Stimulated activated CD8-positive, alpha-beta memory T cell treated with anti-CD3 and anti-CD28 coated beads, Interleukin-15, amount 100 ng/mL, for 4 hours (primary cell): ENCODE data around the gene CTNNBIP1.

Source experiments
- DNase-seq, 2 donors: peaks; one replicate each; pipeline ENCODE4 v3.0.0-alpha.2; 2020; ENCODE audit warnings: low read depth in 2 of 2

Gene CTNNBIP1

GRCh38 chr1:9904596-9904995, 5.5 kb downstream of the CTNNBIP1 start:
- DNase-seq: no peak

DNA sequence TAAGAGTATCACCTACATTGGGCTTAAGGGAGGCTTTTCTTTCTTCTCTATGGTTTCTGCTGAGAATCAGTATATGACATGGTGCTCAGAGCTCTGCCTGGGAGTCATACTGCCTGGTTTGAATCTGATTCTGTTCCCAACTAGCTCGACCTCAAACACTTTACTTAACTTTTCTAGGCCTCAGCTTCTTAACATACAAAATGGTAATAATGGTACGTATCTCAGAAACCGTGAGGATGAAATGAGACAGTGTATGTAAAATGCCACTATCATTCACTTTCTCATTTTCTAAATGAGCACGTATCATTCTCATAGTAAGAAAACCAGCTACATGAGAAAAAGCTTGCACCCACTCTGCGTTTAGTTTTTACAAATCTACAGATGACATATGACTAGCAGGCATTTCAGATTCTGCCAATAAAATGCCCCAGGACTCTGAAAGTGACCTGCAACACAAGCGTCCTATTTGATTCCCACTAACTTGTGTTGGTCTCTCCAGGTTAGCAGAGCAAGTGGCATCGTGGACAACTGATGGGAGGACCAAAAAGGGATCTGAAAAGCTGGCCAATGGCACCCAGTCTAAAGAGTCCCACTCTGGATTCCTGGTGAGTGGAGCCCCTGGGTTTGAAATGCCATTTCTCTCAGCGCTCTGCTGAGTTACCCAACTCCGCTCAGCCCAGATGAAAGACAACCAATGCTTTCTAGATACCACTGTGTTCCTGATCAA, 6.1 kb downstream of the CTNNBIP1 start:
- DNase-seq: no peak

GRCh38 chr1:9902060-9902452, 8.0 kb downstream of the CTNNBIP1 start:
- no peak for DNase-seq

GRCh38 chr1:9901148-9902059, 8.7 kb downstream of the CTNNBIP1 start:
- DNase-seq: no peak

GRCh38 chr1:9900142-9901043, 9.7 kb downstream of the CTNNBIP1 start:
- DNase-seq: no peak

- no peak for DNase-seq
These were observed 16.0 kb downstream of the CTNNBIP1 start for GRCh38 chr1:9894115-9894514.

GRCh38 chr1:9892563-9893528, 17.2 kb downstream of the CTNNBIP1 start:
- no peak for DNase-seq

GRCh38 chr1:9891207-9891606, 18.9 kb downstream of the CTNNBIP1 start:
- DNase-seq: no peak

GRCh38 chr1:9890224-9890731, 19.8 kb downstream of the CTNNBIP1 start:
- DNase-seq: no peak

DNA sequence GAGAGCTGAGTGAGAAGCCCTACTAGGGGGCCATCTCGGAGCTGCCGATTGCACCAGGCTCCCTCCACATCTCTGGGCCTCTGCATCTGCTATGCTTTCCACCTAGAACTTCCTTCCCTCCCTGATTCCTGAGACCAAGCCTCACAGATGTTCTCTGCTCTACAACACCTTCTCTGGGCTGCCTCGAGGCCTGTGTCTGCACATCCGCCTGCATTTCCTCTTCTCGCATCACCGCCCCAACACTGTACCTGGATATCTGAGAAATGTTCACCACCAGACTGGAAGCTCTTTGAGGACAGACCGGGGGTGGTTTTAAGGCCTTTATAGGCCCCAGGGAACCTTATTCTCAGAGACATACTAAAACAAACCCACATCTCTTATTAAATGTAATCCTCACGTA, 20.7 kb downstream of the CTNNBIP1 start:
- DNase-seq: no peak

- no peak for DNase-seq
These were observed 21.2 kb downstream of the CTNNBIP1 start for GRCh38 chr1:9888886-9889285.

- DNase-seq: no peak
These were observed 23.0 kb downstream of the CTNNBIP1 start for GRCh38 chr1:9887070-9887469.

DNA sequence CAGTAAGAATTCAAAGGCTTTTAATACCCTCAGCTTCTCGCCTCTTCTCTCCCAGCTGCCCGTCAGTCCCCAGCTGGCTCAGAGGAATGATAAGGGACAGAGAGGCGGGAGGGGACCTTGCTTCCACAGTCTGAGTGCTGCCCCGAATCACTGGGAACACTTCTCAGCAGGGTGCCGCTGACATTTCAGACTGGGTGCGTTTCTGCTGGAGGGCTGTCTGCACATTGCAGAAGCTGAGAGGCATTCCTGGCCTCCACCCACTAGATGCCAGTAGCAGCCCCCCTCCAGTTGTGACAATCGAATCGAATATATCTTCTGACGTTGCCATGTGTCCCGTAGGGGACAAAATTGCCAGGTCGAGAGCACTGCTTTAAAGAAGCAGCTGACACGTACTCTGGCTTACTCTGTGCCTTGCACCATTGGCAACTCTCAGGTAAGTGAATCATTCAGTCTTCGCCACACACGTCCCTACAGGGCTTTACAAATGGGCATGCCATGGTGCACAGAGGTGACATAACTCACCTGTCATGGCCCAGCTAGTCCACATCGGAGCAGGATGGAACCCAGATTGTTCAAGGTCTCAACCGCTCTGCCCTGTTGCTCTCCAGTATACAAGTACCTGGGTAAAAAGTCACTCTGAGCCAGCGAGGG, 23.9 kb downstream of the CTNNBIP1 start:
- no peak for DNase-seq

DNA sequence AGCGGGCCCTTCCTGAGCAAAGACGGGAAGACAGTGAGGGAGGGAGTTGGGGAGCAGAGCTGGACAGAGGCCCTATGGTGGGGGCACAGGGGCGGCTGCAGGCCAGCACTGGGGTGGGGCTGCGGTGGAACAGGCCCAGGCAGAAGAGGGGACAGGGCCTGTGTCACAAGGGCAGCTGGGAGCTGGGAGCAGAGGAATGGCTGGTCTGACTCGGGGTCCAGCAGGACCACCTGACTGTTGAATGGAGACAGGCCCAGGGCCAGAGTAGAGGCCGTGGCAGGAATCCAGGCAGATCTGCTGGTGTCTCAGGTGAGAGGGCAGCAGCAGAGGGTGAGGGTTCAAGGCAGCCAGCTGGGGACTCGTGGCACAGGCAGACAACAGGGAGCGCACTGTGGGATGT, 25.3 kb downstream of the CTNNBIP1 start:
- DNase-seq: no peak

GRCh38 chr1:9883585-9884449, 26.3 kb downstream of the CTNNBIP1 start:
- DNase-seq: no peak

DNA sequence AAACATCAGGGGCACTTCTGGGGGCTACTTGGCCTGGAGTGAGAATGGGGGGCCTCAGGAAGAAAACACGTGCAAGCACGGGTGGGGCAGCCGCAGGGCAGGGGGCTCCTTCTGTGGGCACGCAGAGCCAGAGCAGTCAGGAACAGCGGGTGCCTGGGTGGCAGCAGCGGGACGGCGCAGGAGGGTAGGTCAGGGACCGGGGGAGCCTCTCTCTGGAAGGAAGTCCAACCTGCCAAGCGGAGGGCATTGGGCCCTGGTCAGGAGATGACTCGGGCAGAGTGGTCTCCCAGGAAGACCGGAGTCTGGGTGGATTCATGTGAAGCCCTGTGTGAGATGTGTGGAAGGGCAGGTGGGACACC, 27.1 kb downstream of the CTNNBIP1 start:
- DNase-seq: no peak

DNA sequence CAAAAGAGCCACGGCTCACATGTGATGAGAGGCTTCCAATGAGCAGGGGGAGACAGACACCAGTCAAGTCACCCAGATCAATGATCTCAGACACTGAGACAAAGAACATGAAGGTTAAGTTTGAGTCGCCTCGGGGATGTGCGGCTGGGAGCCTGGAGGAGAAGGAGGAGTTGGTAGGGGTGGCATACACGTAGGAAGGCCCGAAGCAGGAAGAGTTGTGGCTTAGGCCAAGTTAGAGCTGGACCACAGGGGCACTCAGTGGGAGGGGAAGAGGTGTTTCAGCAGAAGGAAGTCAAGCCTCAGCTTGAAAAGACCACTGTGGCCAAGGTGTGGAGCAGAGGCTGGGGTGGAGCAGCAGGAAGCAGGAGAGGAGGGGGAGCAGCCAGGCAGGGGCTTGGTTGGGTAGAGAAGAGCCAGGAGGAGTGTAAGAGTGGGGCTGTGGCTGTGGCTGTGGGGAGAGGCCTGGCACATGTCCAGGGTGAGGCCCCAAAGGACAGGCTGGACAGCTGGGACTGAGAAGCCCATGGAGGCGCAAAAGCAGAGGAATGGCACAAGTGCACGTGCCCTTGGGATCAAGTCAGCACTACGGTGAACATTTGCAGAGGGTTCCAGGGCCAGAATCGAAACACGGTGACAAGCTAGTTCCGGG, 27.6 kb downstream of the CTNNBIP1 start:
- DNase-seq: no peak

GRCh38 chr1:9881838-9882249, 28.2 kb downstream of the CTNNBIP1 start:
- no peak for DNase-seq

- no peak for DNase-seq
These were observed 31.7 kb downstream of the CTNNBIP1 start for GRCh38 chr1:9878404-9878803.
